SK-N-MC (cell line): ENCODE data around the gene RSRC1.

ENCODE experiments used
- DNase-seq: peaks from one replicate; pipeline ENCODE4 v3.0.0-alpha.2; 2011; ENCODE audit warnings: low read depth, low spot score
- H3K27ac ChIP-seq: fragments of 200-600 bp; sonication (generic); 2 replicates; pipeline ENCODE4 v1.5.1; 2016; ENCODE audit warnings: mixed run types
- H3K36me3 ChIP-seq: fragments of 200-600 bp; sonication (generic); 2 replicates; pipeline ENCODE4 v1.6.1; 2017; ENCODE audit warnings: antibody characterized with exemption, low read length, mixed read lengths; ENCODE audit not compliant: insufficient read depth
- H3K4me3 ChIP-seq: fragments of 200-600 bp; sonication (generic); 2 replicates; pipeline ENCODE4 v1.5.1; 2016
- H3K9ac ChIP-seq: fragments of 200-600 bp; sonication (generic); 2 replicates; pipeline ENCODE4 v1.8.0; 2017; ENCODE audit warnings: mixed run types, mixed read lengths; ENCODE audit not compliant: insufficient read length
- H3K9me3 ChIP-seq: fragments of 200-600 bp; sonication (generic); 2 replicates; pipeline ENCODE4 v1.6.1; 2017; ENCODE audit warnings: low read depth, mild to moderate bottlenecking, antibody characterized with exemption, low read length, moderate library complexity, mixed read lengths
- EZH2 ChIP-seq: fragments of 200-600 bp; sonication (generic); IDR thresholded peaks from one replicate; pipeline ENCODE4 v1.6.1; 2017; ENCODE audit warnings: antibody characterized with exemption
- FOXP2 ChIP-seq: optimal IDR thresholded peaks from 2 replicates; pipeline ENCODE3; 2011; ENCODE audit warnings: mild to moderate bottlenecking, moderate library complexity; ENCODE audit not compliant: insufficient read depth; ENCODE audit errors: extremely low read length, control extremely low read depth
- POLR2AphosphoS5 ChIP-seq: IDR thresholded peaks from 2 replicates; pipeline ENCODE4 v1.6.1; 2012; ENCODE audit warnings: mild to moderate bottlenecking, low read depth, low read length, borderline replicate concordance

RSRC1 gene

GRCh38 chr3:158097593-158098308 lies 12.1 kb upstream of the RSRC1 start:
- peaks cover 50% of the 10 kb centered on the region for H3K36me3 ChIP-seq
- H3K9ac ChIP-seq = no peak overlapping the region
- DNase-seq = no peak
- H3K27ac ChIP-seq = no peak overlapping the region
- H3K9me3 ChIP-seq = no peaks in the 10 kb centered on the region
- TF ChIP-seq POLR2AphosphoS5 (no peak; the same call in 1 of the 2 replicates), FOXP2 (no peak)
- no peak overlapping the region for H3K4me3 ChIP-seq

DNA sequence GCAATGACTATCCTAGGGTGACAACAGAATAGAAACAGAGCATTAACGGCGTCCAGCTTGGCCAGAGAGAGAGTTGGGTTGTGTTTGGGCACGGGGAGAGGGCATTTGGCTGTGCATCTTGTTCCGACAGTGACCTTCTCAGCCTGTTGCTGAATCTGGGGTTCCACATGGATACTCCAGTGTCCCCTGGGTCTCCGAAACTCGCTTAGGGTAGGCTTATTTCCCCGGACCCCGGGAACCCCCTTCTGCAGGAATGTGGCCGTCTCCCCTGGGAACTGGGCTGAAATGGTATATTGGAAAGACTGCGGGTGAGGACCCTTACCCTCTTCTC lies 11.6 kb upstream of the RSRC1 start:
- Histone ChIP-seq H3K4me3 (no peak overlapping the region), H3K9me3 (no peaks in the 10 kb centered on the region), H3K36me3 (peaks cover 50% of the 10 kb centered on the region), H3K9ac (no peak overlapping the region), H3K27ac (no peak overlapping the region)
- TF ChIP-seq POLR2AphosphoS5 = no peak
- no peak for TF ChIP-seq EZH2
- TF ChIP-seq FOXP2 = no peak
- DNase-seq = no peak

DNA sequence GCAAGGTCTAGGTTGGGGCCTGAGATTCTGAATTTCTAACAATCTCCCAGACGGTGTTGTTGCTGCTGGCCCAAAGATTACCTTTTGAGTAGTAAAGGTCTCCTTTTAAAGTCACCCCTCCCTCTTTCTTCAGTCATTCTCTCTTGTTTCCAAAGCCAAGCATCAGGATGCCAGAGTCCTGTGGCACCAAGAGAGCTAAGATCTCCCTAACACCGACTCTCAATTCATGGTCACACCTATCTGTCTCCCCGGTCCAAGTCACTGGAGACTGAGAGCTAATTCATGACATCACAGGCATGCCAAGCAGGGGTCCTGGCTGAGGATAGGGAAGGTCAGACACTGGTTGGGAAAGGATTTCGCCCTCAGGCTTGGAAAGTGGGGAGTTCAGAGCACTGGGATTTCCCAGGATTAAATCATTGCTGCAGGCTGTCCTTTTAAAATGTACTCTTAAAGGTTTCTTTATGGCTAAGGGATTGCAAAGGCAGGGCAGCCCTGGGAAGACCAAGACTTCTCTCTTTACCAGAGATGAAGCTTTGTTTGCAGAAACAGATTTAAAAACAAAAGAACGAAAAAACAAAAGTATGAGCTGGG lies 11.0 kb upstream of the RSRC1 start:
- Histone ChIP-seq H3K27ac (no peak overlapping the region), H3K9me3 (no peaks in the 10 kb centered on the region), H3K4me3 (no peak overlapping the region), H3K36me3 (peaks cover 51% of the 10 kb centered on the region), H3K9ac (no peak overlapping the region)
- no peak for TF ChIP-seq FOXP2
- no peak for TF ChIP-seq EZH2
- TF ChIP-seq POLR2AphosphoS5 = no peak
- no peak for DNase-seq

DNA sequence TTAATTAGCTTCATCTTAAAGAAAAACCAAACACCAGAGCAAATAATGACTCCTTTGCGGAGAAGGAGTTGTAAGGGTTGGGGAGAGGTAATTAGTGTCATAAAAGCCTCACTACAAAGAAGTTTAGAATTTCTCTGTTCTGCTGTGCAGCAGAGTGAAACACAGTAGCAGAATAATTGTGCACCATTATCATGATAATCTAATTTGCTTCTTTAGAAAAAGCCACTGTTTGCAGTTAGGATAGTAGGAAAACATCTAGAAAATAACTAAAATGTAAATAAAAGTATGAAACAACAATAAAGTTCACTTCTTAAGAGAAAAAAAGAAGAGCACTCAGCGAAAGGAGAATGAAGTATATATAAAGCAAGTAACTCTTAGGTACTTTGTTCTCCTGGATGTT lies 9.2 kb upstream of the RSRC1 start:
- Histone ChIP-seq H3K9me3 (no peaks in the 10 kb centered on the region), H3K4me3 (no peak overlapping the region), H3K36me3 (peaks cover 54% of the 10 kb centered on the region), H3K27ac (no peak overlapping the region), H3K9ac (no peak overlapping the region)
- TF ChIP-seq POLR2AphosphoS5 (no peak), EZH2 (no peak), FOXP2 (no peak)
- no peak for DNase-seq

DNA sequence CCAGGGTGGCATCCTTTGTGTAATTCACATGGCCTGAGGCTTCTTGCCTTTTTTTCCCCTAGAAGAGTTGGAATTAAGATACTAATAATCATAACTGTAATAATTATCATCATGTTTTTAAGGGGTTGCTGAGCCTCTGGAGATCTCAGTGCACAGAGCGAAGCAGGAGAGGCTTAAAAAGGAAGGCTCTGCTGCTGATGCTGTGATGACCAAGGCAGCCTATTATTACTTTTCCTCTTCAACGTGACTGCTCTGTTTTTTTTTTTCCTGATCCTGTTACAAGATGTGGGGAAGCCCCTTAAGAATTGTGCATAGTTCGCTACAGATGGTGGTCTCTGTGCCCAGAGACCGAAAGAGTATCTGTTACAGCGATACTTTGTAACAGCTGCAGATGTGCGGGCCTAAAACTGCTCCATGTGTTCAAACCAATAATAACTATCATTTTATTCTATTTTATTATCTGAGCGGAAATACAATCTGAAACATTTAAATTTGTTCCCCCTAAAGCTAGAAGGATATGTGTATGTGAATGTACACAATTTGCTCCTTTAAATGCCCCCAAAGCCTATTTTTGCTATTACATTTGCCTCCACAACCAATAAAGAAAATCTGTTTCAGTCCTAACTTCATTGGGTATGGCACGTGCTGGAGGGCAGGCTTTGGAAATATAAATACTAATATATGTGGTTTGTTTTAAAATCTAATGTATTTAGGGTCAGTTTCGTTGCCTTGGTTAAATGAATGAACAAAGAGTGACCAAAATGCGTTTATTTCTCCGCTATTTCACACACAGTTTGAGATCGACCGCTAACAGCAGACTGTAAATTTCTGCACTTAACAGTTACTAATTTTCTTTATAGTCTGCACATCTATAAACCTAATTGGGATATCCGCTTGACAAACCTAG lies 8.3 kb upstream of the RSRC1 start:
- TF ChIP-seq POLR2AphosphoS5 (no peak), EZH2 (no peak), FOXP2 (no peak)
- no peak overlapping the region for H3K4me3 ChIP-seq
- H3K36me3 ChIP-seq = peaks cover 54% of the 10 kb centered on the region
- no peaks in the 10 kb centered on the region for H3K9me3 ChIP-seq
- peak overlapping the region; percentile 29 for H3K9ac ChIP-seq
- DNase-seq = no peak
- H3K27ac ChIP-seq = no peak overlapping the region

DNA sequence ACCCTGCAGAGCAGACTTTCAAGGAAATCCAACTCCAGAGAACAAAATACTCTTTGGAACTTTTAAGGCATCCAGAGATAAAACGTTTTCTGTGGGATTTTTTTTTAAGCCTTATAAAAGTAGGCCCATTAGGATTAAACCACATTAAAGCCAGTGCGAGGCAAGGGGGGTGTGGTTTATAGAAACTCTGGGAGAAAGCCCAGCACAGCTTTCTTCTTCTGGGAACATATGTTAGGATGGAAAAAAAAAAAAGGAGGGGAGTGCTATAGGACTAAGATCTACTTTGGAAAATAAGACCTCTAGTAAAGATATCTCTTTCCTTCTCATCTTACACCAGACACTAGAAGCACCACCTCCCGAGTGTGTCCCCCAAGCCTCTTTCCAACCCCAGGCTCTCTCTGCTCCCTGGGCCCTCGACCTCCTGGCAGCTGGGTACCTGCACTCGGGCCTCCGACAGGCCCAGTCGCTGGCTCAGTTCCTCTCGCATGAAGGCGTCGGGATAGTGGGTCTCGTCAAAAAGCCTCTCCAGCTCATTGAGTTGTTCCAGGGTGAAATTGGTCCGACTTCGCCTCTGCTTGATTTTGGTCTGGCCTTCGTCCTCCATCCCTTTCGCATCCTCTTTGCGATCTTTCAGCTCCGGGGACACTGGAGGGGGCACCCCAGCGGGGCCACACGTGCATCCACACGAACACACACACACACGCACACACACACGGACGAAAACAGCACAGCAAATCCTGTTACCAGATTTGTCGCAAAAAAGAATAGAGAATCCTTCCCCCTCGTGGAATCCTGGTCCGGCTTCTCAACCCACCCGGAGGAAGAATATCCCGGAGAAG lies 7.4 kb upstream of the RSRC1 start:
- Histone ChIP-seq H3K27ac (no peak overlapping the region; the same call in 1 of the 2 replicates), H3K9ac (no peak overlapping the region), H3K9me3 (no peaks in the 10 kb centered on the region), H3K4me3 (no peak overlapping the region), H3K36me3 (peaks cover 49% of the 10 kb centered on the region)
- no peak for DNase-seq
- TF ChIP-seq EZH2 (no peak), FOXP2 (no peak), POLR2AphosphoS5 (no peak)

DNA sequence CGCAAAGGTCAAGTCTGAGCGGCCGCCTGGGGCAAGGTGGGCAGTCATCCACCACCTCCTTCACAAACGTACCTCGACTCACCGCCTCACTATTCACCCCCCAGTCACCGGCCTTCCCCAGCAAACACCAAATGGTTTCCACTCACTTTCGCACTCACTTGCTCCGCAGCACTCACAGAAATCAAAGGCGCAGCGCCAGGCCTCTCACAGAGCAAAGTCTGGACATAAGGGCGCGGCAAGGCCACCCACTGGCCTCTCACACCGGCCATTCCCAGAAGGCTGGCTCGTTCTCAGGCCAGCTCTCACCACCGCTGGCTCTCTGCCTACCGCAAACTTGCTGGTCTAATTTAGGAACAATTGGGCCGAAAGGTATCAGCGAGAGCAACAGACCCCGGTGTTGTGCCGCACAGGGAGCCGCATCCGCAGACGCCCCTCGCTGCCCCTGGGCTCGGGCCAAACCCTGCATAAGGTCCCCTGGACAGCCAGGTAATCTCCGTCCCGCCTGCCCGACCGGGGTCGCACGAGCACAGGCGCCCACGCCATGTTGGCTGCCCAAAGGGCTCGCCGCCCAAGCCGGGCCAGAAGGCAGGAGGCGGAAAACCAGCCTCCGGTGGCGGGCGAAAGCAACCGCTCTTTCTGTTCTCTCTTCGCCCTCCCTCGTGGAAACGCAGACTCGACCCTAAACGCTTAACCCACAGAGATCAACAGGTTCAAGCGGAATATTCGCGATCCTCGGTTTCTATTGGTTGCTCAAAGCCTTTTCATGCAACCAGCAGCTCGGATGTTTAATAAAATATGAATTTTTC lies 6.6 kb upstream of the RSRC1 start:
- Histone ChIP-seq H3K27ac (no peak overlapping the region), H3K9ac (no peak overlapping the region), H3K4me3 (no peak overlapping the region)

More for the DNA sequence above, 6.6 kb upstream of the RSRC1 start:
- H3K9me3 ChIP-seq = no peaks in the 10 kb centered on the region
- H3K36me3 ChIP-seq = peaks cover 41% of the 10 kb centered on the region
- no peak for TF ChIP-seq FOXP2
- no peak for TF ChIP-seq POLR2AphosphoS5
- TF ChIP-seq EZH2 = no peak
- DNase-seq = no peak
